ENCODE data around the gene CHST15.

DNA sequence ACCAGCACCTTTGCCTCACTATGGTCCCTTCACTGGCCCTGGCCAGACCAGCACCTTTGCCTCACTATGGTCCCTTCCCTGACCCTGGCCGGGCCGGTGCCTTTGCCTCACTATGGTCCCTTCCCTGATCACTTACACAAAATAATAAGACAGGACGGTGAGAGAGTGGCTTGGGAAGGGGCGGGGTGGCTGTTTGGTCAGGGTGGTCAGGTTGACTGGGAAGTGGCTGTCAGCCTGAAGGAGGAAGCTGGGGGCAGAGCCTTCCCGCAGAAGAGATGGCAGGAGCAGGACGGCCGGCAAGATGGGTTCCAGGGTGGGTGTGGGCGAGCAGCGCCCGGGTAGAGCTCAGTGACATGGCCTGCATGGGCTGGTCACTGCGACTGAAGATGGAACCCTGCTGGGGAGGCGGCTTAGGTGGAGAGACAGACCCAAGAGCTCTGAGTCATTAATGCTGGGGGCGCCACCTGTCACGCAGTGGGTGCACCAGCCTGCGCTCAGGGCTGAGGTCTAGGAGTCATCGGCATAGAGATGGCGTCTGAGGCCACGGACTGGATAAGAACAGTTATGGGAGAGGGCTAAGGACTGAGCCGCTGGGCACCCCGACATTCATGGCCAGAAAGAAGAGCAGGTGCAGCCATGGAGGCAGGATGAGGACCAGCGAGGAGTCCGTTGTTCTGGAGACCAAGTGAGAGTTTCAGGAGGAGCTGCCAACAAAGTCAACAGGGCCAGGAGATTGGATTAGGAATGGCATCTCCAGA, 91.8 kb downstream of the CHST15 start:
- TF ChIP-seq POLR2AphosphoS5 (IDR thresholded peaks at IDR 0.05), result no peak
- TF ChIP-seq, protein P1, sequence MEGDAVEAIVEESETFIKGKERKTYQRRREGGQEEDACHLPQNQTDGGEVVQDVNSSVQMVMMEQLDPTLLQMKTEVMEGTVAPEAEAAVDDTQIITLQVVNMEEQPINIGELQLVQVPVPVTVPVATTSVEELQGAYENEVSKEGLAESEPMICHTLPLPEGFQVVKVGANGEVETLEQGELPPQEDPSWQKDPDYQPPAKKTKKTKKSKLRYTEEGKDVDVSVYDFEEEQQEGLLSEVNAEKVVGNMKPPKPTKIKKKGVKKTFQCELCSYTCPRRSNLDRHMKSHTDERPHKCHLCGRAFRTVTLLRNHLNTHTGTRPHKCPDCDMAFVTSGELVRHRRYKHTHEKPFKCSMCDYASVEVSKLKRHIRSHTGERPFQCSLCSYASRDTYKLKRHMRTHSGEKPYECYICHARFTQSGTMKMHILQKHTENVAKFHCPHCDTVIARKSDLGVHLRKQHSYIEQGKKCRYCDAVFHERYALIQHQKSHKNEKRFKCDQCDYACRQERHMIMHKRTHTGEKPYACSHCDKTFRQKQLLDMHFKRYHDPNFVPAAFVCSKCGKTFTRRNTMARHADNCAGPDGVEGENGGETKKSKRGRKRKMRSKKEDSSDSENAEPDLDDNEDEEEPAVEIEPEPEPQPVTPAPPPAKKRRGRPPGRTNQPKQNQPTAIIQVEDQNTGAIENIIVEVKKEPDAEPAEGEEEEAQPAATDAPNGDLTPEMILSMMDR (IDR thresholded peaks at IDR 0.05), result no peak
